K562 (cell line): ENCODE data around the gene CNGA3. TPM values are rescaled to one million over a fixed set of nuclear protein-coding genes. Genes with fewer than 3 reads are reported as not detected.

Experiments used
- ATAC-seq: fragments of 200-7000 bp; cut with Tn5 transposase; 3 replicates; pipeline ENCODE4 v1.9.1; 2020; ENCODE audit warnings: moderate library complexity
- BruUV-seq: library from RNA; stranded (reverse); fragments of 400-500 nt; replicated peaks from 2 replicates; lab custom pipeline; 2021; lab: Mats Ljungman, UMichigan
- CTCF ChIA-PET: fragments of 300-600 bp; formaldehyde crosslinking; extraction: SDS; loops from one replicate; lab custom pipeline; 2021; ENCODE audit warnings: low intra/inter-chr PET ratio; lab: Yijun Ruan, JAX
- POLR2A ChIA-PET: fragments of 300-600, 350-650 bp; sonication (Branson Sonifier 250); formaldehyde crosslinking; extraction: SDS; loops from one replicate; lab custom pipeline; 2021; ENCODE audit warnings: antibody characterized with exemption, inconsistent platforms; lab: Yijun Ruan, JAX
- DNase-seq, 4 experiments: peaks; one replicate each; pipeline versions ENCODE4 v3.0.0 to v3.0.0-alpha.2; 2011 to 2018; ENCODE audit warnings: low spot score in 3 of 4, mixed read lengths in 3 of 4; ENCODE audit errors: extremely low read depth in 1 of 4
- FAIRE-seq: peaks from 2 replicates; lab custom pipeline; 2011; peaks lifted over from hg19 to GRCh38; lab: Jason Lieb, UNC
- H2AFZ ChIP-seq: 2 replicates; pipeline ENCODE4 v1.6.0; 2011; ENCODE audit warnings: low read depth, low read length, control low read depth, inconsistent platforms
- H3K27ac ChIP-seq: fragments of 200-600 bp; 3 replicates; pipeline ENCODE4 v1.8.0; 2011; ENCODE audit warnings: low read depth, mild to moderate bottlenecking, control low read depth, inconsistent platforms, low read length, moderate library complexity, mixed read lengths; ENCODE audit errors: extremely low read depth
- H3K27me3 ChIP-seq, 2 experiments: fragments of 300-600 bp in 1 of 2; 2 replicates in 1 of 2; 3 replicates in 1 of 2; pipeline versions ENCODE4 v1.6.0 to v1.8.0; 2011; ENCODE audit warnings: inconsistent platforms in 2 of 2, low read length in 2 of 2, mild to moderate bottlenecking in 1 of 2, mixed read lengths in 1 of 2, moderate library complexity in 1 of 2; ENCODE audit not compliant: control insufficient read depth in 2 of 2, insufficient read depth in 2 of 2
- H3K36me3 ChIP-seq: fragments of 300-600 bp; 3 replicates; pipeline ENCODE4 v1.8.0; 2011; ENCODE audit warnings: mild to moderate bottlenecking, low read length, inconsistent platforms; ENCODE audit not compliant: control insufficient read depth, insufficient read depth
- H3K4me1 ChIP-seq, 2 experiments: fragments of 200-600 bp in 1 of 2; replicated peaks in 1 of 2; 2 replicates in 1 of 2; 3 replicates in 1 of 2; pipeline versions ENCODE4 v1.5.1 to v1.8.0; 2011; ENCODE audit warnings: inconsistent platforms in 2 of 2, low read length in 2 of 2, mild to moderate bottlenecking in 1 of 2, mixed read lengths in 1 of 2, moderate library complexity in 1 of 2; ENCODE audit not compliant: control insufficient read depth in 2 of 2, insufficient read depth in 2 of 2
- H3K4me2 ChIP-seq: 2 replicates; pipeline ENCODE4 v1.6.1; 2011; ENCODE audit warnings: low read length, control low read depth, inconsistent platforms, mixed read lengths; ENCODE audit not compliant: insufficient read depth
- H3K4me3 ChIP-seq: fragments of 200-600 bp; sonication (generic), shearing (Covaris generic); 2 replicates; pipeline ENCODE4 v1.5.1; 2016; ENCODE audit warnings: control low read depth, inconsistent platforms
- H3K79me2 ChIP-seq: fragments of 200-600 bp; 3 replicates; pipeline ENCODE4 v1.8.0; 2011; ENCODE audit warnings: low read length, inconsistent platforms; ENCODE audit not compliant: control insufficient read depth, insufficient read depth
- H3K9ac ChIP-seq, 2 experiments: 2 replicates each; pipeline versions ENCODE4 v1.6.0 to v1.6.1; 2011; ENCODE audit warnings: low read depth in 2 of 2, low read length in 2 of 2, control low read depth in 1 of 2, inconsistent platforms in 1 of 2, mild to moderate bottlenecking in 1 of 2, mixed read lengths in 1 of 2; ENCODE audit not compliant: insufficient read depth in 1 of 2
- H3K9me1 ChIP-seq: one replicate; pipeline ENCODE4 v1.6.0; 2011; ENCODE audit warnings: inconsistent platforms, mild to moderate bottlenecking, low read length, moderate library complexity; ENCODE audit not compliant: control insufficient read depth, insufficient read depth
- H3K9me3 ChIP-seq: replicated peaks from 2 replicates; pipeline ENCODE4 v1.5.1; 2011; ENCODE audit warnings: low read depth, low read length, inconsistent platforms; ENCODE audit not compliant: control insufficient read depth, insufficient read depth
- H4K20me1 ChIP-seq: replicated peaks from 2 replicates; pipeline ENCODE4 v1.6.1; 2011; ENCODE audit warnings: low read length, inconsistent platforms, mixed read lengths; ENCODE audit not compliant: control insufficient read depth, insufficient read depth
- ARID4B ChIP-seq: sonication (generic); formaldehyde crosslinking; IDR thresholded peaks from 2 replicates; pipeline ENCODE4 v1.8.0; 2022; ENCODE audit warnings: mild to moderate bottlenecking, missing genetic modification reagents
- E2F4 ChIP-seq: sonication (generic); formaldehyde crosslinking; IDR thresholded peaks from 2 replicates; pipeline ENCODE4 v1.8.0; 2022; ENCODE audit warnings: mild to moderate bottlenecking, low read depth, missing genetic modification reagents
- KLF16 ChIP-seq: IDR thresholded peaks from 2 replicates; pipeline ENCODE4 v1.6.1; 2016; ENCODE audit warnings: antibody characterized with exemption
- MXI1 ChIP-seq: IDR thresholded peaks from 2 replicates; pipeline ENCODE4 v1.6.1; 2011; ENCODE audit warnings: low read depth, mild to moderate bottlenecking, improper control_type of control experiment, low read length
- RBFOX2 ChIP-seq: fragments of 200-400 bp; formaldehyde crosslinking; IDR thresholded peaks from 2 replicates; pipeline ENCODE4 v1.6.1; 2017; ENCODE audit warnings: low read depth, mild to moderate bottlenecking, low read length, moderate library complexity
- RERE ChIP-seq: sonication (generic); formaldehyde crosslinking; IDR thresholded peaks from 2 replicates; pipeline ENCODE4 v1.8.0; 2023; ENCODE audit warnings: missing genetic modification reagents, mild to moderate bottlenecking, borderline replicate concordance
- SMARCB1 ChIP-seq: IDR thresholded peaks from 2 replicates; pipeline ENCODE4 v1.6.1; 2011; ENCODE audit warnings: improper control_type of control experiment, low read depth; ENCODE audit not compliant: insufficient read length
- TCF7 ChIP-seq: sonication (generic); IDR thresholded peaks from 2 replicates; pipeline ENCODE4 v1.6.1; 2016; ENCODE audit warnings: antibody characterized with exemption, borderline replicate concordance
- ZNF696 ChIP-seq: fragments of 250-450 bp; sonication (Bioruptor Pico); conservative IDR thresholded peaks from 2 replicates; pipeline ENCODE4 v1.4.0; 2020; ENCODE audit warnings: mild to moderate bottlenecking, moderate library complexity
- WGBS: fragments of 100-300 bp; shearing (Covaris generic); methylation state at CpG from one replicate; pipeline ENCODE4 v1.1.6; 2016; ENCODE audit warnings: low coverage, mixed read lengths; ENCODE audit not compliant: insufficient coverage; ENCODE audit errors: missing lambda C conversion rate; 5-methylcytosine and 5-hydroxymethylcytosine counted together
- in situ Hi-C: fragments of 300-500 bp; cut with MboI; formaldehyde crosslinking; loops from 4 replicates; pipeline ENCODE4 v1.15.0; 2018; ENCODE audit warnings: inconsistent platforms, mixed read lengths
- intact Hi-C: fragments of 100-400 bp; cut with micrococcal nuclease; formaldehyde crosslinking; loops from 2 replicates; pipeline ENCODE4 v1.14.2; 2022
- polyA plus RNA-seq, 8 experiments: library from polyadenylated mRNA; depleted of rRNA in 4 of 8; stranded (reverse) in 5 of 8; unstranded in 3 of 8; fragments of >200 nt; fragmentation: Nextera tagmentation in 2 of 8; fragmentation: Illumina TruSeq in 1 of 8; extraction: Ambion mirVana in 2 of 8; extraction: Trizol in 1 of 8; gene quantifications; 2 replicates each; pipeline versions ENCODE4 v1.2.1 to v1.2.3, GENCODE V29; 2011 to 2014; ENCODE audit warnings: inconsistent platforms in 1 of 8, missing spikeins in 1 of 8
- total RNA-seq, 7 experiments: library from RNA; depleted of rRNA in 6 of 7; stranded (reverse); fragments of >200 nt in 6 of 7; fragmentation: Illumina TruSeq in 2 of 7; extraction: Trizol in 2 of 7; gene quantifications; 2 replicates each; pipeline versions ENCODE4 v1.2.1 to v1.2.3, GENCODE V29; 2011 to 2021; ENCODE audit warnings: low replicate concordance in 1 of 7

CNGA3 gene
- total and polyA plus RNA-seq, 9 of the 15 experiments (the other 6 are each of a cell fraction or from before 2014, with no cell fraction given) = not detected

- no peak for TF ChIP-seq MXI1
Measured at GRCh38 chr2:98374286-98374685, 28.0 kb downstream of the CNGA3 start (continued).

- DNase-seq (no peak), ATAC-seq (no peak), FAIRE-seq (no peak)
- no peaks in the 10 kb centered on the region for H3K79me2 ChIP-seq
- WGBS = 1% methylated on average over 11 of the region's 11 CpGs
- H3K9me1 ChIP-seq = peaks cover 3% of the 10 kb centered on the region
- in situ Hi-C loops = loop anchor here (25.0 kb wide), 1 partner anchor 563 kb away; no protein-coding TSS in a partner anchor
- H4K20me1 ChIP-seq = no peaks in the 10 kb centered on the region; the same call in 1 of the 2 replicates
- peaks cover 23 to 64% of the 10 kb centered on the region in 2 experiments for H3K27me3 ChIP-seq
- H3K9ac ChIP-seq = no peak overlapping the region
- no TSS peak for BruUV-seq
- H3K4me3 ChIP-seq = no peak overlapping the region
- no peak overlapping the region for H2AFZ ChIP-seq
- H3K27ac ChIP-seq = no peak overlapping the region
- H3K36me3 ChIP-seq = no peaks in the 10 kb centered on the region
- intact Hi-C loops = no loop called here
- no peaks in the 10 kb centered on the region for H3K9me3 ChIP-seq
- H3K4me1 ChIP-seq = no peaks in the 10 kb centered on the region
- POLR2A ChIA-PET = no interaction called here
- no peak overlapping the region for H3K4me2 ChIP-seq
- CTCF ChIA-PET = no interaction called here
- TF ChIP-seq TCF7 (no peak), ARID4B (CRISPR knock-in tag) (no peak), RERE (CRISPR knock-in tag) (no peak), KLF16 (no peak), SMARCB1 (no peak), E2F4 (no peak), ZNF696 (CRISPR knock-in tag) (no peak), RBFOX2 (no peak)
Measured at GRCh38 chr2:98374958-98375570, 28.8 kb downstream of the CNGA3 start.
